ENCODE data around the gene SLC35F2.
"Not testable (repeated sequence)": the region's sequence is repeated elsewhere in the genome, so short reads cannot be mapped to it uniquely, and the experiment has no call there.

The SLC35F2 gene

GRCh38 chr11:107858217-107859070 is at the start of gene SLC35F2:
Gene SLC35F2 (minus strand): TSS chr11:107858787. CDS start chr11:107858767, 20 bp downstream.
- peak; percentile 78 for DNase-seq

GRCh38 chr11:107908211-107908610 is 49.6 kb upstream of the SLC35F2 start:
- no peak for DNase-seq

GRCh38 chr11:107898270-107898669 is 39.7 kb upstream of the SLC35F2 start:
- peak; percentile 35 for DNase-seq

- no peak for DNase-seq
Observed at GRCh38 chr11:107882095-107882820, 23.7 kb upstream of the SLC35F2 start.

GRCh38 chr11:107881471-107881870 is 22.9 kb upstream of the SLC35F2 start:
- peak; percentile 16 for DNase-seq

GRCh38 chr11:107876141-107876540 is 17.6 kb upstream of the SLC35F2 start:
- DNase-seq = no peak

- no peak for DNase-seq
Observed at GRCh38 chr11:107864591-107864990, 6.0 kb upstream of the SLC35F2 start.

- DNase-seq = no peak
Observed at GRCh38 chr11:107860688-107861087, 2.1 kb upstream of the SLC35F2 start.

GRCh38 chr11:107860240-107860620 is 1.6 kb upstream of the SLC35F2 start:
- not testable (repeated sequence) for DNase-seq

GRCh38 chr11:107859459-107860239 is 1.1 kb upstream of the SLC35F2 start:
- peak; percentile 57 for DNase-seq

- DNase-seq = no peak
Observed at GRCh38 chr11:107857550-107858216, 904 bp downstream of the SLC35F2 start.

- no peak for DNase-seq
Observed at GRCh38 chr11:107856981-107857517, 1.5 kb downstream of the SLC35F2 start.

GRCh38 chr11:107856180-107856980 is 2.2 kb downstream of the SLC35F2 start:
- no peak for DNase-seq

- DNase-seq = no peak
Observed at GRCh38 chr11:107853070-107853469, 5.5 kb downstream of the SLC35F2 start.

- no peak for DNase-seq
Observed at GRCh38 chr11:107851704-107852310, 6.8 kb downstream of the SLC35F2 start.

- DNase-seq = peak; percentile 51
Observed at GRCh38 chr11:107849790-107850189, 8.8 kb downstream of the SLC35F2 start.

GRCh38 chr11:107848345-107848744 is 10.2 kb downstream of the SLC35F2 start:
- DNase-seq = no peak

GRCh38 chr11:107847184-107847583 is 11.4 kb downstream of the SLC35F2 start:
- no peak for DNase-seq

GRCh38 chr11:107844041-107844440 is 14.5 kb downstream of the SLC35F2 start:
- DNase-seq = peak; percentile 84

GRCh38 chr11:107842412-107843100 is 16.0 kb downstream of the SLC35F2 start:
- no peak for DNase-seq

All from NCI-H226 (cell line).